Measurements from ENCODE around the gene CEACAM19. TPM values are rescaled to one million over a fixed set of nuclear protein-coding genes. Genes with fewer than 3 reads are reported as not detected.

Gene CEACAM19
- total and polyA plus RNA-seq, 2 donors (not counting 3 experiments of a cell fraction or from before 2014, with no cell fraction given), result 9.9 to 14.5 TPM

DNA sequence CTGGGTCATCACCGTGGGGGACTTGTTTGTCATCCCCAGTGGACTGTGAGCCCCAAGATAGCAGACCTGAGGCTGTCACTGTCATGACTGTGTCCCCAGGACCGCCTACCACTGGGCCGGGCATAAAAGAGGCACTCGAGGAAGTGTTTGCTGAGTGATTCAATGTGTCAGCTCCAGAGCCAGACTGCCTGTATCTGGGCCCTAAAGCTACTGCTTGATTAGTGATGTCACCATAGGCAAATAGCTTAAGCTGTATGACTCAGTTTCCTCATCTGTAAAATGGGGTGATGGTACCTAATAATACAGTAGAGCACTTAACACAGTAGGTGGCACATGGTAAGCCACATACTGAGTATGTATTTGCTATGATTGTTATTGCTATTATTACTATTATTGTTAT, 11.2 kb upstream of the CEACAM19 start:
- no peak for DNase-seq (ENCODE audit: low read depth, low spot score)
- no peak overlapping the region for H3K27ac ChIP-seq (ENCODE audit: insufficient read depth, low read depth, low read length)
- ChIA-PET POLR2A (no interaction called here), CTCF (interaction anchor here (0.9 to 13.3 kb wide), 5 partner anchors 12 to 111 kb away, joined by 3 to 272 read pairs (median 15); no protein-coding TSS in a partner anchor)
- dilution Hi-C loops (cut with MboI; ENCODE audit: extremely low pct_ligation_motif_present, low sequenced_read_pairs) (no loop called here), intact Hi-C loops (cut with micrococcal nuclease) (no loop called here)
- H3K4me1 ChIP-seq (ENCODE audit: control insufficient read depth, extremely low read depth, insufficient read depth, low read length), result no peaks in the 10 kb centered on the region
- H3K79me2 ChIP-seq (ENCODE audit: control insufficient read depth, insufficient read depth, low read length), result peaks cover 2% of the 10 kb centered on the region
- no peaks in the 10 kb centered on the region for H3K27me3 ChIP-seq (ENCODE audit: control insufficient read depth in 2 of 2, insufficient read depth in 2 of 2, low read length in 2 of 2)
- H2AFZ ChIP-seq (ENCODE audit: low read depth, low read length), result no peak overlapping the region
- peaks cover 43 to 45% of the 10 kb centered on the region in 2 experiments for H3K36me3 ChIP-seq (ENCODE audit: control insufficient read depth in 2 of 2, extremely low read depth in 1 of 2, insufficient read depth in 2 of 2, low read length in 2 of 2)
- no peaks in the 10 kb centered on the region for H3K9me1 ChIP-seq (replicated peaks; ENCODE audit: control insufficient read depth, extremely low read depth, insufficient read depth, low read length)
- H3K4me2 ChIP-seq (ENCODE audit: insufficient read depth, low read length), result no peak overlapping the region
- BruUV-seq (replicated peaks), result no TSS peak
- H3K9me3 ChIP-seq (replicated peaks; ENCODE audit: control insufficient read depth, insufficient read depth, low read length), result no peaks in the 10 kb centered on the region
- H3K9ac ChIP-seq (replicated peaks; ENCODE audit: extremely low read depth, insufficient read depth, low read length), result no peak overlapping the region
- TF ChIP-seq EZH2 (IDR thresholded peaks at IDR 0.05; ENCODE audit: borderline replicate concordance, low read depth, low read length, severe bottlenecking), result no peak
- TF ChIP-seq, protein P1, sequence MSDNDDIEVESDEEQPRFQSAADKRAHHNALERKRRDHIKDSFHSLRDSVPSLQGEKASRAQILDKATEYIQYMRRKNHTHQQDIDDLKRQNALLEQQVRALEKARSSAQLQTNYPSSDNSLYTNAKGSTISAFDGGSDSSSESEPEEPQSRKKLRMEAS (IDR thresholded peaks at IDR 0.05; ENCODE audit: insufficient read depth, insufficient read length), result no peak
- peak; percentile 25 for TF ChIP-seq POLR2A (IDR thresholded peaks at IDR 0.05; ENCODE audit: low read depth, low read length)
- no peak for TF ChIP-seq FOS (IDR thresholded peaks at IDR 0.05; ENCODE audit: borderline replicate concordance, insufficient read depth, low read length)
- no peak for TF ChIP-seq MYC (IDR thresholded peaks at IDR 0.05; ENCODE audit: low read depth, low read length)
- peak; percentile 15 for TF ChIP-seq JUN (IDR thresholded peaks at IDR 0.05; ENCODE audit: borderline replicate concordance, insufficient read depth, insufficient read length, low read depth)
- TF ChIP-seq, protein P2, sequence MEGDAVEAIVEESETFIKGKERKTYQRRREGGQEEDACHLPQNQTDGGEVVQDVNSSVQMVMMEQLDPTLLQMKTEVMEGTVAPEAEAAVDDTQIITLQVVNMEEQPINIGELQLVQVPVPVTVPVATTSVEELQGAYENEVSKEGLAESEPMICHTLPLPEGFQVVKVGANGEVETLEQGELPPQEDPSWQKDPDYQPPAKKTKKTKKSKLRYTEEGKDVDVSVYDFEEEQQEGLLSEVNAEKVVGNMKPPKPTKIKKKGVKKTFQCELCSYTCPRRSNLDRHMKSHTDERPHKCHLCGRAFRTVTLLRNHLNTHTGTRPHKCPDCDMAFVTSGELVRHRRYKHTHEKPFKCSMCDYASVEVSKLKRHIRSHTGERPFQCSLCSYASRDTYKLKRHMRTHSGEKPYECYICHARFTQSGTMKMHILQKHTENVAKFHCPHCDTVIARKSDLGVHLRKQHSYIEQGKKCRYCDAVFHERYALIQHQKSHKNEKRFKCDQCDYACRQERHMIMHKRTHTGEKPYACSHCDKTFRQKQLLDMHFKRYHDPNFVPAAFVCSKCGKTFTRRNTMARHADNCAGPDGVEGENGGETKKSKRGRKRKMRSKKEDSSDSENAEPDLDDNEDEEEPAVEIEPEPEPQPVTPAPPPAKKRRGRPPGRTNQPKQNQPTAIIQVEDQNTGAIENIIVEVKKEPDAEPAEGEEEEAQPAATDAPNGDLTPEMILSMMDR (IDR thresholded peaks at IDR 0.05; ENCODE audit: extremely low read depth in 1 of 2, insufficient read depth in 1 of 2, low read depth in 1 of 2, low read length in 2 of 2), result no peak
- TF ChIP-seq POLR2AphosphoS5 (IDR thresholded peaks at IDR 0.05; ENCODE audit: insufficient read depth, low read depth, low read length), result peak; percentile 41
- TF ChIP-seq GATA2 (IDR thresholded peaks at IDR 0.05; ENCODE audit: insufficient read depth, insufficient read length, low read depth, low read length), result no peak
- no peak overlapping the region for H3K4me3 ChIP-seq (replicated peaks in 1 of 3; ENCODE audit: insufficient read depth in 1 of 3, low read depth in 1 of 3, low read length in 3 of 3)
- no peaks in the 10 kb centered on the region for H4K20me1 ChIP-seq (replicated peaks; ENCODE audit: control insufficient read depth, extremely low read depth, insufficient read depth, low read length)
- FAIRE-seq, result no peak
